ENCODE results near the gene TFDP2. TPM values are rescaled to one million over a fixed set of nuclear protein-coding genes. Genes with fewer than 3 reads are reported as not detected.

TFDP2 gene
- total RNA-seq, 4 donors from 2014 or later, result 21.6 to 58.7 (median 44.1) TPM

DNA sequence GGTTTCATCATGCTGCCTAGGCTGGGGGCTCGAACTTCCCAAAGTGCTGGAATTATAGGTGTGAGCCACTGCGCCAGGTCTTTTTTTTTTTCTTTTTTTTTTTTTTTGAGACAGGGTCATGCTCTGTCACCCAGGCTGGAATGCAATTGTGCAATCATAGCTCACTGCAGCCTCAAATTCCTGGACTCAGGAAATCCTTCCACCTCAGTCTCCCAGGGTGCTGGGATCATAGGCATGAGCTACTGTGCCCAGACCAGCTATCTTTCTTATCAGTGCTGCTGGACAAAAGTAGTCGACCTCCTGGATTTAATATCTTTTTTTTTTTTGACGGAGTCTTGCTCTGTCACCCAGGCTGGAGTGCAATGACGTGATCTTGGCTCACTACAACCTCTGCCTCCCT lies 60.8 kb downstream of the TFDP2 start:
- no peaks in the 10 kb centered on the region for H3K36me3 ChIP-seq
- H3K4me3 ChIP-seq, result no peak overlapping the region
- H3K27ac ChIP-seq, result no peak overlapping the region
- H3K4me1 ChIP-seq, result no peaks in the 10 kb centered on the region
- no peaks in the 10 kb centered on the region for H3K27me3 ChIP-seq
- no peak for DNase-seq (ENCODE audit: low spot score in 2 of 2)
- 93% methylated on average over 5 of the region's 5 CpGs for WGBS
- no peak for TF ChIP-seq EP300 (IDR thresholded peaks at IDR 0.05)
- no peak for TF ChIP-seq POLR2AphosphoS5 (IDR thresholded peaks at IDR 0.05)
- H3K9me3 ChIP-seq, result no peaks in the 10 kb centered on the region

DNA sequence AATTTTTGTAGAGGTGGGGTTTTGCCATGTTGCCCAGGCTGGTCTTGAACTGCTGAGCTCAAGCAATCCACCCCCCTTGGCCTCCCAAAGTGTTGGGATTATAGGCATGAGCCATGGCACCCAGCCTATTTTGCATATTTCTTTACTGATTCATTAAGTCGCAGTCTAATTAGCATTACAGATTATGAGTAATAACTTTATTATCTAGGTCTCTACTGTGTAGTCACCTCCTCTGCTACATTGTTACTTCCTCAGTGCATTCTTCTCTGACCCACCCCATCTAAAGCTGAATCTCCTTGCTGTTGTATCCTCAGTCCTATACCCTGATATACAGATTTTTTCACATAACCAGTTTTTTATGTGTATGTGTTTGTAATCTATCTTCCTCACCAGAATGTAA lies 61.7 kb downstream of the TFDP2 start:
- Histone ChIP-seq H3K27me3 (no peaks in the 10 kb centered on the region), H3K36me3 (no peaks in the 10 kb centered on the region), H3K4me3 (no peak overlapping the region), H3K4me1 (no peaks in the 10 kb centered on the region), H3K9me3 (no peaks in the 10 kb centered on the region), H3K27ac (no peak overlapping the region)
- TF ChIP-seq EP300 (IDR thresholded peaks at IDR 0.05), result no peak
- no peak for TF ChIP-seq POLR2AphosphoS5 (IDR thresholded peaks at IDR 0.05)
- TF ChIP-seq, protein P1, sequence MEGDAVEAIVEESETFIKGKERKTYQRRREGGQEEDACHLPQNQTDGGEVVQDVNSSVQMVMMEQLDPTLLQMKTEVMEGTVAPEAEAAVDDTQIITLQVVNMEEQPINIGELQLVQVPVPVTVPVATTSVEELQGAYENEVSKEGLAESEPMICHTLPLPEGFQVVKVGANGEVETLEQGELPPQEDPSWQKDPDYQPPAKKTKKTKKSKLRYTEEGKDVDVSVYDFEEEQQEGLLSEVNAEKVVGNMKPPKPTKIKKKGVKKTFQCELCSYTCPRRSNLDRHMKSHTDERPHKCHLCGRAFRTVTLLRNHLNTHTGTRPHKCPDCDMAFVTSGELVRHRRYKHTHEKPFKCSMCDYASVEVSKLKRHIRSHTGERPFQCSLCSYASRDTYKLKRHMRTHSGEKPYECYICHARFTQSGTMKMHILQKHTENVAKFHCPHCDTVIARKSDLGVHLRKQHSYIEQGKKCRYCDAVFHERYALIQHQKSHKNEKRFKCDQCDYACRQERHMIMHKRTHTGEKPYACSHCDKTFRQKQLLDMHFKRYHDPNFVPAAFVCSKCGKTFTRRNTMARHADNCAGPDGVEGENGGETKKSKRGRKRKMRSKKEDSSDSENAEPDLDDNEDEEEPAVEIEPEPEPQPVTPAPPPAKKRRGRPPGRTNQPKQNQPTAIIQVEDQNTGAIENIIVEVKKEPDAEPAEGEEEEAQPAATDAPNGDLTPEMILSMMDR (IDR thresholded peaks at IDR 0.05), result no peak
- TF ChIP-seq POLR2A (IDR thresholded peaks at IDR 0.05), result no peak
- WGBS, result 69% methylated on average over 1 of the region's 1 CpG
- DNase-seq (ENCODE audit: low spot score in 2 of 2), result no peak

DNA sequence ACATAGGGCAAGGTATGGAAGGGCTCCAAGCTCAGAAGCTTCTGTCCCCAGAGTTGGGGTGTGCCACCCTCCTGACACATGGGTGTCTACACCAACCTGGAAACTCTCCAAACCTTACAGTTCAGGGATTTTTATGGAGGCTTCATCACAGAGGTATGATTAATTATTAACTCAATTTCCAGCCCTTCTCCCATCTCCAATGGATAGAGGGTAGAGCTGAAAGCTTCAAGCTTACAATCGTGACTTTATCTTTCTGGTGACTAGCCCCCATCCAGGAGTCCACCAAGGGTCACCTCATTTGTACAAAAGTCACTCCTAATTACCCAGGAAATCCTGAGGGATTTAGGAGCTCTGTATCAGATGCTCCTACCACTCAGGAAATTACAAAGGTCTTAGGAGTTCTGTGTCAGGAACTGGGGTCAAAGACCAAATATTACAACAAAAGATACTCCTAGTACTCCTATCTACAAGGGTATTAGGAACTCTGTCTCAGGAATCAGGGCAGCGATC lies 62.7 kb downstream of the TFDP2 start:
- no peak overlapping the region for H3K4me3 ChIP-seq
- DNase-seq (ENCODE audit: low spot score in 2 of 2), result no peak
- H3K4me1 ChIP-seq, result no peaks in the 10 kb centered on the region
- 86% methylated on average over 2 of the region's 2 CpGs for WGBS
- H3K36me3 ChIP-seq, result no peaks in the 10 kb centered on the region
- TF ChIP-seq, protein P1 (IDR thresholded peaks at IDR 0.05), result no peak
- TF ChIP-seq EP300 (IDR thresholded peaks at IDR 0.05) (no peak), POLR2A (IDR thresholded peaks at IDR 0.05) (no peak), POLR2AphosphoS5 (IDR thresholded peaks at IDR 0.05) (no peak)
- no peaks in the 10 kb centered on the region for H3K27me3 ChIP-seq
- no peaks in the 10 kb centered on the region for H3K9me3 ChIP-seq
- no peak overlapping the region for H3K27ac ChIP-seq

DNA sequence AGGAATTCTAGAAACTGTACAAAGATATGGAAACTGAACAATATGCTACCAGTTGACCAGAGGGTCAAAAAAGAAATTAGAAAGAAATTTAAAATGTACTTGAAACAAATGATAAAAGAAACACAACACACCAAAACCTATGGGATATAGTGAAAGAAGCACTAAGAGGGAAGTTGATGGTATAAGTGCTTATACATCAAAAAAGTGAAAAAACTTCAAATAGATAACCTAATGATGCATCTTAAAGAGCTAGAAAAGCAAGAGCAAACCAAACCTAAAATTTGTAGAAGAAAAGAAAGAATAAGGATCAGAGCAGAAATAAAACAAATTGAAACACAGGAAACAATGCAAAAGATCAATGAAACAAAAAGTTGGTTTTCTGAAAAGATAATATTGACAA lies 68.2 kb downstream of the TFDP2 start:
- no peak for TF ChIP-seq EP300 (IDR thresholded peaks at IDR 0.05)
- TF ChIP-seq, protein P1 (IDR thresholded peaks at IDR 0.05), result no peak
- TF ChIP-seq POLR2A (IDR thresholded peaks at IDR 0.05), result no peak
- TF ChIP-seq POLR2AphosphoS5 (IDR thresholded peaks at IDR 0.05), result no peak
- H3K27ac ChIP-seq, result no peak overlapping the region
- H3K36me3 ChIP-seq, result no peaks in the 10 kb centered on the region
- DNase-seq (ENCODE audit: low spot score in 2 of 2), result no peak
- no peak overlapping the region for H3K4me3 ChIP-seq
- no peaks in the 10 kb centered on the region for H3K27me3 ChIP-seq
- H3K4me1 ChIP-seq, result no peaks in the 10 kb centered on the region
- H3K9me3 ChIP-seq, result no peaks in the 10 kb centered on the region

DNA sequence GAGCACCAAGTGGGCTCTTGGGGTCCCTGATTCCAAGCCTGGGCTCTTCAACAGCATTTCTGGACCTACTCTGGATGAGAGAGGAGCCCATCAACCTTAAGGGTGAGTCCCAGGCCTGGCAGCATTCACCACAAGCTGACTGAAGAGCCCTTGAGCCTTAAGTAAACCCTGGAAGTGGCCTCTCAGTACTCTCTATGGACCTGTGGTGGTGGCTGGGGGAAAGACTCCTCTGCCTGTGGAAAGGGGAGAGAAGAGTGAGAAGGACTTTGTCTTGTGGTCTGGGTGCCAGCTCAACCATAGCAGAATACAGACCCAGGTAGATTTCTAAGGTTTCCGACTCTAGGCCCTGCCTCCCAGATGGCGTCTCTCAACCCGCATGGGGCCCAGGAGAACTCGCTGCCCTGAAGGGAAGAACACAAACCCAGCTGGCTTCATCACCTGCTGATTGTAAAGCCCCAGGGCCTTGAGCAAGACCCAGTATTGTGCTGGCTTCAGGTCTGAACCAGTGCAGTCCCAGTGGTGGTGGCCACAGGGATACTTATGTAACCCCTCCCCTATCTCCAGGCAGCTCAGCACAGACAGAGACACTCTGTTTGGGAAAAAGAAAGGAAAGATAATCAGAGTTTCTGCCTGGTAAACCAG lies 71.4 kb downstream of the TFDP2 start:
- TF ChIP-seq POLR2A (IDR thresholded peaks at IDR 0.05), result no peak
- no peak for TF ChIP-seq EP300 (IDR thresholded peaks at IDR 0.05)
- TF ChIP-seq POLR2AphosphoS5 (IDR thresholded peaks at IDR 0.05), result no peak
- TF ChIP-seq, protein P1 (IDR thresholded peaks at IDR 0.05), result no peak
- WGBS, result no CpG with 5 or more reads among the region's 4 CpGs

More for the DNA sequence above, 71.4 kb downstream of the TFDP2 start:
- no peak overlapping the region for H3K27ac ChIP-seq
- H3K4me1 ChIP-seq, result no peaks in the 10 kb centered on the region
- H3K4me3 ChIP-seq, result no peak overlapping the region
- H3K9me3 ChIP-seq, result no peaks in the 10 kb centered on the region
- H3K27me3 ChIP-seq, result no peaks in the 10 kb centered on the region
- no peak for DNase-seq (ENCODE audit: low spot score in 2 of 2)
- no peaks in the 10 kb centered on the region for H3K36me3 ChIP-seq

Data from suprapubic skin (tissue), 4 donors.